GM13977 (cell line): ENCODE results near the gene TRIM32.

Experiments
- DNase-seq: peaks from one replicate; pipeline ENCODE4 v3.0.0; 2012; ENCODE audit warnings: low spot score
- CTCF ChIP-seq: IDR thresholded peaks from 2 replicates; pipeline ENCODE4 v1.5.1; 2012; ENCODE audit warnings: mild to moderate bottlenecking, control low read depth; ENCODE audit not compliant: insufficient read depth; ENCODE audit errors: extremely low read depth, missing control alignments
- in situ Hi-C: fragments of 300-500 bp; cut with MboI; formaldehyde crosslinking; loops from one replicate; pipeline ENCODE4 v1.12.0; 2022; ENCODE audit warnings: low sequenced_read_pairs, low pct_unique_long_range_greater_than_20kb, mixed read lengths, inconsistent platforms; ENCODE audit not compliant: unreplicated experiment

TRIM32 gene

GRCh38 chr9:116703634-116704033 lies 16.5 kb downstream of the TRIM32 start:
- no peak for TF ChIP-seq CTCF
- no peak for DNase-seq
- in situ Hi-C loops = no loop called here

GRCh38 chr9:116704470-116704869 lies 17.4 kb downstream of the TRIM32 start:
- DNase-seq = no peak
- TF ChIP-seq CTCF = no peak
- in situ Hi-C loops = no loop called here

- TF ChIP-seq CTCF = no peak
- no peak for DNase-seq
Observed at GRCh38 chr9:116705531-116705930, 18.4 kb downstream of the TRIM32 start.

GRCh38 chr9:116706310-116707290 lies 19.5 kb downstream of the TRIM32 start:
- no peak for TF ChIP-seq CTCF
- in situ Hi-C loops = no loop called here
- no peak for DNase-seq

More at GRCh38 chr9:116705531-116705930, 18.4 kb downstream of the TRIM32 start:
- in situ Hi-C loops = no loop called here

- TF ChIP-seq CTCF = no peak
- in situ Hi-C loops = no loop called here
- no peak for DNase-seq
Observed at GRCh38 chr9:116712781-116713180, 25.7 kb downstream of the TRIM32 start.

GRCh38 chr9:116713271-116713670 lies 26.2 kb downstream of the TRIM32 start:
- TF ChIP-seq CTCF = no peak
- DNase-seq = no peak
- in situ Hi-C loops = no loop called here
